ENCODE data around the gene SPIRE2. TPM values are rescaled to one million over a fixed set of nuclear protein-coding genes. Genes with fewer than 3 reads are reported as not detected.
"Not testable (repeated sequence)": the region's sequence is repeated elsewhere in the genome, so short reads cannot be mapped to it uniquely, and the experiment has no call there.

SPIRE2 gene
- total and polyA plus RNA-seq, 4 donors: 0.62 to 2.3 (median 1.8) TPM

GRCh38 chr16:89819448-89819847, 8.8 kb upstream of the SPIRE2 start:
- H3K27me3 ChIP-seq (ENCODE audit: control insufficient read depth in 1 of 2, insufficient read depth in 2 of 2, low read length in 1 of 2); H3K9me3 ChIP-seq (ENCODE audit: control insufficient read depth, low read length); ATAC-seq (ENCODE audit: low FRiP score); DNase-seq; H3K36me3 ChIP-seq (ENCODE audit: control insufficient read depth in 1 of 2, insufficient read depth in 2 of 2, low read length in 1 of 2); H3K4me1 ChIP-seq (ENCODE audit: control insufficient read depth in 1 of 2, insufficient read depth in 2 of 2, low read length in 2 of 2); H3K27ac ChIP-seq (ENCODE audit: low read depth in 1 of 2, low read length in 2 of 2); intact Hi-C loops (cut with DNase I); H3K4me3 ChIP-seq (ENCODE audit: low read length in 2 of 2): not testable (repeated sequence)
- 96% methylated on average over 8 of the region's 8 CpGs for WGBS, 2 donors

GRCh38 chr16:89821438-89822187, 6.7 kb upstream of the SPIRE2 start:
- Histone ChIP-seq H3K36me3 (ENCODE audit: control insufficient read depth in 1 of 2, insufficient read depth in 2 of 2, low read length in 1 of 2) (no peaks in the 10 kb centered on the region), H3K27me3 (ENCODE audit: control insufficient read depth in 1 of 2, insufficient read depth in 2 of 2, low read length in 1 of 2) (no peaks in the 10 kb centered on the region), H3K4me3 (ENCODE audit: low read length in 2 of 2) (no peak overlapping the region), H3K27ac (ENCODE audit: low read depth in 1 of 2, low read length in 2 of 2) (no peak overlapping the region), H3K9me3 (ENCODE audit: control insufficient read depth, low read length) (no peaks in the 10 kb centered on the region), H3K4me1 (ENCODE audit: control insufficient read depth in 1 of 2, insufficient read depth in 2 of 2, low read length in 2 of 2) (no peaks in the 10 kb centered on the region)
- DNase-seq (no peak), ATAC-seq (ENCODE audit: low FRiP score) (no peak)
- 87 to 94% methylated on average over 19 to 23 of the region's 23 CpGs for WGBS, 2 donors
- intact Hi-C loops (cut with DNase I): no loop called here

- Histone ChIP-seq H3K4me3 (ENCODE audit: low read length in 2 of 2) (no peak overlapping the region), H3K36me3 (ENCODE audit: control insufficient read depth in 1 of 2, insufficient read depth in 2 of 2, low read length in 1 of 2) (no peaks in the 10 kb centered on the region), H3K27me3 (ENCODE audit: control insufficient read depth in 1 of 2, insufficient read depth in 2 of 2, low read length in 1 of 2) (no peaks in the 10 kb centered on the region), H3K9me3 (ENCODE audit: control insufficient read depth, low read length) (no peaks in the 10 kb centered on the region), H3K4me1 (ENCODE audit: control insufficient read depth in 1 of 2, insufficient read depth in 2 of 2, low read length in 2 of 2) (no peaks in the 10 kb centered on the region), H3K27ac (ENCODE audit: low read depth in 1 of 2, low read length in 2 of 2) (no peak overlapping the region)
- 71 to 77% methylated on average over 19 of the region's 19 CpGs for WGBS, 2 donors
- intact Hi-C loops (cut with DNase I): no loop called here
- DNase-seq: no peak
- no peak for ATAC-seq (ENCODE audit: low FRiP score)
These were observed 5.8 kb upstream of the SPIRE2 start for GRCh38 chr16:89822188-89823086.

DNA sequence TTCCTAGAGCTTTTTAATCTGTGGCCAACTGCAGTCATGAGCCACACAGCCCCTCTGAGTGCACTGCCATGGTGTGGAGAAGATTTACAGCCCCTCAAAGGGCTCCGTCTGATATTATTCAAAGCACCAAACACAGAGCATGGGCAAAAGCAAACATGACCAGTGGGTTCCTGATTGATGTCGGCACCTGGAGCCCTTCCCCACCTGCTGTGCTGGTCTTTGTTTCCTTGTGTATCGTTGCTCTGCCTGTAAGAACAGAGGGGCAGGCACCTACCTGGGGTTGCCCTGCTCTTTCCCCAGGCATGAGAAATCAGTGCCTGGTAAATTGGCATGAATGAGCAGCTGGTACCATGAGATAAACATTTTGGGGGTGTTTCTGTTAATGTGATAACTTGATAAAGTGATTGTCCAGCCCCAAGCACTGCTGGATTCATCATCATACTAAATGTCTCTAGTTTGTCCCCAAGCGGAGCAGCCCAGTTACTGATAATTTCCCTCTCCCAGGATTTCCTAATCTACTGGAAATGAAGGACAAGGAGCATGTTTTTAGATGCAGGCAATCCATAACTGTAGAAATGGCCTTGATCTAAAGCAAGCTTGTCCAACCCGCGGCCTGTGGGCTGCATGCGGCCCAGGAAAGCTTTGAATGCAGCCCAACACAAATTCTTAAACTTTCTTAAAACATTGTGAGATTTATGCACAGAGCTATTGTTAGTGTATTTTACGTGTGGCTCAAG, 5.0 kb upstream of the SPIRE2 start:
- DNase-seq (no peak), ATAC-seq (ENCODE audit: low FRiP score) (no peak)
- Histone ChIP-seq H3K9me3 (ENCODE audit: control insufficient read depth, low read length) (no peaks in the 10 kb centered on the region), H3K4me1 (ENCODE audit: control insufficient read depth in 1 of 2, insufficient read depth in 2 of 2, low read length in 2 of 2) (no peaks in the 10 kb centered on the region), H3K27ac (ENCODE audit: low read depth in 1 of 2, low read length in 2 of 2) (no peak overlapping the region), H3K27me3 (ENCODE audit: control insufficient read depth in 1 of 2, insufficient read depth in 2 of 2, low read length in 1 of 2) (no peaks in the 10 kb centered on the region), H3K36me3 (ENCODE audit: control insufficient read depth in 1 of 2, insufficient read depth in 2 of 2, low read length in 1 of 2) (no peaks in the 10 kb centered on the region), H3K4me3 (ENCODE audit: low read length in 2 of 2) (no peak overlapping the region)
- intact Hi-C loops (cut with DNase I): no loop called here
- WGBS, 2 donors: 50 to 65% methylated on average over 8 of the region's 8 CpGs

DNA sequence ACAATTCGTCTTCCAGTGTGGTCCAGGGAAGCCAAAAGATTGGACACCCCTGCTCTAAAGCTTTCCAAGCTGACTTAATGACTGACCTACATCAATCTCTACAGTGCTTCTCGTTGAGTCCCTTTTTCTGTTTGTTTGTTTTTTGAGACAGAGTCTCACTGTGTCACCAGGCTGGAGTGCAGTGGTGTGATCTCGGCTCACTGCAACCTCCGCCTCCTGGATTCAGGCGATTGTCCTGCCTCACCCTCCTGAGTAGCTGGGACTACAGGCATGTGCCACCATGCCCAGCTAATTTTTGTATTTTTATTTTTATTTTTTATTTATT, 4.5 kb upstream of the SPIRE2 start:
- H3K4me3 ChIP-seq (ENCODE audit: low read length in 2 of 2); H3K36me3 ChIP-seq (ENCODE audit: control insufficient read depth in 1 of 2, insufficient read depth in 2 of 2, low read length in 1 of 2); H3K27ac ChIP-seq (ENCODE audit: low read depth in 1 of 2, low read length in 2 of 2); H3K27me3 ChIP-seq (ENCODE audit: control insufficient read depth in 1 of 2, insufficient read depth in 2 of 2, low read length in 1 of 2); H3K4me1 ChIP-seq (ENCODE audit: control insufficient read depth in 1 of 2, insufficient read depth in 2 of 2, low read length in 2 of 2); ATAC-seq (ENCODE audit: low FRiP score); DNase-seq; H3K9me3 ChIP-seq (ENCODE audit: control insufficient read depth, low read length); intact Hi-C loops (cut with DNase I): not testable (repeated sequence)
- WGBS, 2 donors: 65 to 67% methylated on average over 5 of the region's 5 CpGs

- no peaks in the 10 kb centered on the region for H3K27me3 ChIP-seq (ENCODE audit: control insufficient read depth in 1 of 2, insufficient read depth in 2 of 2, low read length in 1 of 2)
- no peak overlapping the region for H3K4me3 ChIP-seq (ENCODE audit: low read length in 2 of 2)
- no peak overlapping the region for H3K27ac ChIP-seq (ENCODE audit: low read depth in 1 of 2, low read length in 2 of 2)
- no peaks in the 10 kb centered on the region for H3K36me3 ChIP-seq (ENCODE audit: control insufficient read depth in 1 of 2, insufficient read depth in 2 of 2, low read length in 1 of 2)
- H3K4me1 ChIP-seq (ENCODE audit: control insufficient read depth in 1 of 2, insufficient read depth in 2 of 2, low read length in 2 of 2): no peaks in the 10 kb centered on the region
- intact Hi-C loops (cut with DNase I): loop anchor here in 1 of 2 donors (5.0 kb wide), 1 partner anchor 46 kb away; the partner anchor contains the start of gene TCF25
- no peaks in the 10 kb centered on the region for H3K9me3 ChIP-seq (ENCODE audit: control insufficient read depth, low read length)
- no peak for ATAC-seq (ENCODE audit: low FRiP score)
- no peak for DNase-seq
- 79 to 86% methylated on average over 25 to 26 of the region's 26 CpGs for WGBS, 2 donors
These were observed 1.5 kb upstream of the SPIRE2 start for GRCh38 chr16:89826531-89827382.

DNA sequence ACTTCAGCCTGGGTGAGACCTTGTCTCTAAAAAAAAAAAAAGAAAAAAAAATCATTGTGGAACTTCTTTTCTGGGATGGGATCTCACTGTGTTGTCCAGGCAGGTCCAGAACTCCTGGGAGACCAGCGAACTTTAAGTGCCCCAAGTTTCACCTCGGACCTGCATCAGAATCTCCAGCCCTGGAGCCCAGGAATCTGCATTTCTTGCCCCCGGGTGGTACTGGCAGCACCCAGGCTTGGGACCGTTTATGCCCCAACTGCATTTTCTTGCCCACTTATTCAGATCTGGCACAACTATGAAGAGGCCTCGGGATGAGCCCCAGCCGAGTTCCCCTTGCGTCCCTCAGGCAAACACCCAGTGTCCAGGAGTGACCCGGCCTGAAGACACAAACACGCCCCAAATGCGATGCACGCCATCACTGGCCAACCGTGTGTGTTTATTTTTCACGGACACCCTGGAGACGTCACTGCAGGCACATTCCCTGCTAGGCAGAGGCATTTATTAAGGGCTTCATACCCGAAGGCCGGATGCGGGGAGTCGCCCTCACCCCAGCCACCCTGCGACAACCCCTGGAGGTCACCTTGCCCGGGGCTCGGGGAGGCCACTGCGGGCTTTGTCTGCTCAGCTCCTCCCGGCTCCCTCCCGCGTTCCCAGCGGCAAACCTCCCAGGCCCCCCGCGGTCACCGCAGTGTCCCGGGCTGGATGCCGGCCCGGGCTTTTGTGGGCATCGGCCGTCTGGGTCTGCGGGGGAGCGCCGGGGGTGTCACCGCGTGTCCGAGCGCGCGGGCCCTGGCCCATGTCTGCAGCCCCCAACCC, 684 bp upstream of the SPIRE2 start:
- no peaks in the 10 kb centered on the region for H3K9me3 ChIP-seq (ENCODE audit: control insufficient read depth, low read length)
- peak overlapping the region in 1 of 2 donors; percentile 23 for H3K4me3 ChIP-seq (ENCODE audit: low read length in 2 of 2)
- 4 to 6% methylated on average over 32 to 43 of the region's 43 CpGs for WGBS, 2 donors
- ATAC-seq (ENCODE audit: low FRiP score): no peak
- intact Hi-C loops (cut with DNase I): loop anchor here in 1 of 2 donors (5.0 kb wide), 1 partner anchor 45 kb away; the partner anchor contains the start of gene TCF25
- H3K36me3 ChIP-seq (ENCODE audit: control insufficient read depth in 1 of 2, insufficient read depth in 2 of 2, low read length in 1 of 2): no peaks in the 10 kb centered on the region
- no peaks in the 10 kb centered on the region for H3K27me3 ChIP-seq (ENCODE audit: control insufficient read depth in 1 of 2, insufficient read depth in 2 of 2, low read length in 1 of 2)
- no peaks in the 10 kb centered on the region for H3K4me1 ChIP-seq (ENCODE audit: control insufficient read depth in 1 of 2, insufficient read depth in 2 of 2, low read length in 2 of 2)
- DNase-seq: peak in 1 of 2 donors; percentile 58
- no peak overlapping the region for H3K27ac ChIP-seq (ENCODE audit: low read depth in 1 of 2, low read length in 2 of 2)
